HG02588 (cell line): ENCODE data around the gene STAB2.

Experiments
- ATAC-seq: cut with Tn5 transposase; IDR thresholded peaks from one replicate; pipeline ENCODE4 v1.9.1; 2021; ENCODE audit warnings: mild to moderate bottlenecking, moderate library complexity; ENCODE audit not compliant: unreplicated experiment

The STAB2 gene

GRCh38 chr12:103688376-103689063 is 101.4 kb downstream of the STAB2 start:
- ATAC-seq = no peak

- ATAC-seq = no peak
Observed at GRCh38 chr12:103690426-103690825, 103.4 kb downstream of the STAB2 start.

- ATAC-seq = no peak
Observed at GRCh38 chr12:103691063-103691462, 104.0 kb downstream of the STAB2 start.

- ATAC-seq = no peak
Observed at GRCh38 chr12:103696101-103696500, 109.0 kb downstream of the STAB2 start.

- no peak for ATAC-seq
Observed at GRCh38 chr12:103697971-103698751, 111.1 kb downstream of the STAB2 start.

- ATAC-seq = no peak
Observed at GRCh38 chr12:103698752-103699560, 111.9 kb downstream of the STAB2 start.

- ATAC-seq = no peak
Observed at GRCh38 chr12:103705098-103705497, 118.0 kb downstream of the STAB2 start.

GRCh38 chr12:103705927-103706326 is 118.9 kb downstream of the STAB2 start:
- ATAC-seq = no peak

- ATAC-seq = no peak
Observed at GRCh38 chr12:103707446-103707845, 120.4 kb downstream of the STAB2 start.

- no peak for ATAC-seq
Observed at GRCh38 chr12:103710544-103710943, 123.5 kb downstream of the STAB2 start.

GRCh38 chr12:103712216-103712615 is 125.1 kb downstream of the STAB2 start:
- ATAC-seq = no peak

- no peak for ATAC-seq
Observed at GRCh38 chr12:103715494-103715893, 128.4 kb downstream of the STAB2 start.

- ATAC-seq = no peak
Observed at GRCh38 chr12:103716517-103717196, 129.6 kb downstream of the STAB2 start.

- no peak for ATAC-seq
Observed at GRCh38 chr12:103725398-103725797, 138.3 kb downstream of the STAB2 start.

- no peak for ATAC-seq
Observed at GRCh38 chr12:103727638-103728037, 140.6 kb downstream of the STAB2 start.

GRCh38 chr12:103728323-103728722 is 141.2 kb downstream of the STAB2 start:
- ATAC-seq = no peak

GRCh38 chr12:103729499-103729898 is 142.4 kb downstream of the STAB2 start:
- ATAC-seq = no peak

- no peak for ATAC-seq
Observed at GRCh38 chr12:103731539-103731938, 144.5 kb downstream of the STAB2 start.

- ATAC-seq = no peak
Observed at GRCh38 chr12:103734863-103735262, 147.8 kb downstream of the STAB2 start.

GRCh38 chr12:103735291-103735690 is 148.2 kb downstream of the STAB2 start:
- ATAC-seq = no peak

- ATAC-seq = no peak
Observed at GRCh38 chr12:103736572-103736971, 149.5 kb downstream of the STAB2 start.
